NCI-H1694 treated with DMSO at 0.1 percent for 48 hours (cell line): ENCODE results near the gene NRG2.

Source experiments
- DNase-seq: peaks from one replicate; lab custom pipeline; 2025; lab: John Stamatoyannopoulos, UW

NRG2 gene

GRCh38 chr5:140007311-140007710 is 35.8 kb downstream of the NRG2 start:
- no peak for DNase-seq

- DNase-seq: no peak
These were observed 37.9 kb downstream of the NRG2 start for GRCh38 chr5:140005145-140005591.

- DNase-seq: no peak
These were observed 38.9 kb downstream of the NRG2 start for GRCh38 chr5:140004174-140004573.

GRCh38 chr5:140003519-140003918 is 39.6 kb downstream of the NRG2 start:
- no peak for DNase-seq

GRCh38 chr5:140000332-140000731 is 42.8 kb downstream of the NRG2 start:
- DNase-seq: no peak

- DNase-seq: no peak
These were observed 44.3 kb downstream of the NRG2 start for GRCh38 chr5:139998837-139999236.

- no peak for DNase-seq
These were observed 45.8 kb downstream of the NRG2 start for GRCh38 chr5:139997276-139997675.

- DNase-seq: no peak
These were observed 47.2 kb downstream of the NRG2 start for GRCh38 chr5:139995929-139996328.

- no peak for DNase-seq
These were observed 48.9 kb downstream of the NRG2 start for GRCh38 chr5:139994234-139994633.

- no peak for DNase-seq
These were observed 57.4 kb downstream of the NRG2 start for GRCh38 chr5:139985733-139986132.

- no peak for DNase-seq
These were observed 57.8 kb downstream of the NRG2 start for GRCh38 chr5:139985290-139985689.

- DNase-seq: no peak
These were observed 58.3 kb downstream of the NRG2 start for GRCh38 chr5:139984816-139985215.

- DNase-seq: no peak
These were observed 60.2 kb downstream of the NRG2 start for GRCh38 chr5:139982975-139983240.

GRCh38 chr5:139982157-139982974 is 60.7 kb downstream of the NRG2 start:
- no peak for DNase-seq

- DNase-seq: no peak
These were observed 62.3 kb downstream of the NRG2 start for GRCh38 chr5:139980765-139981164.

- no peak for DNase-seq
These were observed 63.2 kb downstream of the NRG2 start for GRCh38 chr5:139979943-139980342.

- no peak for DNase-seq
These were observed 63.6 kb downstream of the NRG2 start for GRCh38 chr5:139979518-139979917.

GRCh38 chr5:139976703-139977102 is 66.4 kb downstream of the NRG2 start:
- no peak for DNase-seq

- no peak for DNase-seq
These were observed 67.2 kb downstream of the NRG2 start for GRCh38 chr5:139975942-139976341.

- no peak for DNase-seq
These were observed 67.8 kb downstream of the NRG2 start for GRCh38 chr5:139975306-139975705.

GRCh38 chr5:139974661-139975060 is 68.4 kb downstream of the NRG2 start:
- no peak for DNase-seq

GRCh38 chr5:139971202-139971725 is 71.8 kb downstream of the NRG2 start:
- DNase-seq: no peak

- DNase-seq: no peak
These were observed 73.8 kb downstream of the NRG2 start for GRCh38 chr5:139969318-139969717.
